ENCODE results near the gene LY6G5C. TPM values are rescaled to one million over a fixed set of nuclear protein-coding genes. Genes with fewer than 3 reads are reported as not detected.

Gene LY6G5C
- total and polyA plus RNA-seq, 2 donors (not counting 3 experiments of a cell fraction or from before 2014, with no cell fraction given): 8.2 to 11.4 TPM

DNA sequence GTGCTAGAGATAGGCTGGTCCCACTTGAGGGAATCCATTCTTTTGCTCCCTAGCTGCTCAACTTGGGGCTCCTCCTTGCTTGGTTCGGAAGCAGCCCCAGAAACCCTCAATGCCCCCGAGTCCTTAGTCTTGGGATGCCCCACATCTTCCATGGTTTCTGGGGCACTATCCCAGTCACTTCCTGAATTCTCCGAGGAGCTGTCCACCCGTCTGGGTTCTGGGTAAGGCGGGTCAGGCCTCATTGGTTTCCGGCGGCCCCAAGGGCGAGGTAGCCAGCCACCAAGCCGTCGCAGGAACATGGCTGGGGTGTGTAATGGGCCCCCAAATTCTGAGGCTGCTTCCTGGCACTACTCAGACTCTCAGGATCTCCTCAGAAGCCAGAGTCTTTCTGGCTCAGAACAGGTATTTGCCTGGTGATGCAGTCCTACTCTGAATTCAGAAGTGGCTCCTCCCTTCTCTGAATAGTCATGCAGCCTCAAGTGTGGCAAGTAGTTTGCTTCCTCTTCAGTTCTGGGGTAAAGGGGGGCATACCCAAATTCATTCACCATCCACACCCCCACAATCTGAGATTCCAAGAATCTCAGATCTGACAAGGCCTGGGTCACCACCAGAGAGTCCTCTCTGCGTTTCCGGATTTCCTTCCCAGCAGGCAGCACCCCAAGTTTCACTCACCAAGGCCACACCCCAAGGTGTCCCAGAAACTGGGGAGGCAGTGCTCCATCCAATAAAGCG lies 21.1 kb downstream of the LY6G5C start:
- dilution Hi-C loops (cut with MboI; ENCODE audit: extremely low pct_ligation_motif_present, low sequenced_read_pairs) (no loop called here), intact Hi-C loops (cut with micrococcal nuclease) (loop anchor here (1.0 to 10.0 kb wide), 4 partner anchors 8 to 535 kb away; partner anchors contain the start of genes BAG6, GPSM3 and PBX2)
- no TSS peak for BruUV-seq (replicated peaks)
- ChIA-PET POLR2A (interaction anchor here (1.0 to 2.1 kb wide), 3 partner anchors 8 to 167 kb away, joined by 3 to 13 read pairs (median 4); partner anchors contain the start of genes BAG6, HSPA1B and PRRC2A), CTCF (interaction anchor here (0.9 to 5.7 kb wide), 5 partner anchors 8 to 136 kb away, joined by 3 to 38 read pairs (median 3); partner anchors contain the start of genes BAG6 and VARS1)
- peak overlapping the region; percentile 82 for H3K9ac ChIP-seq (replicated peaks; ENCODE audit: extremely low read depth, insufficient read depth, low read length)
- peaks cover 3 to 4% of the 10 kb centered on the region in 2 experiments for H3K36me3 ChIP-seq (ENCODE audit: control insufficient read depth in 2 of 2, extremely low read depth in 1 of 2, insufficient read depth in 2 of 2, low read length in 2 of 2)
- peak overlapping the region; percentile 30 to 76 (median 70) for H3K4me3 ChIP-seq (replicated peaks in 1 of 3; ENCODE audit: insufficient read depth in 1 of 3, low read depth in 1 of 3, low read length in 3 of 3)
- peak overlapping the region; percentile 67 for H3K4me2 ChIP-seq (ENCODE audit: insufficient read depth, low read length)
- peaks cover 41% of the 10 kb centered on the region for H3K4me1 ChIP-seq (ENCODE audit: control insufficient read depth, extremely low read depth, insufficient read depth, low read length)
- no peaks in the 10 kb centered on the region for H3K9me1 ChIP-seq (replicated peaks; ENCODE audit: control insufficient read depth, extremely low read depth, insufficient read depth, low read length)
- FAIRE-seq (peak; percentile 64), DNase-seq (ENCODE audit: low read depth, low spot score) (peak; percentile 22)
- no peaks in the 10 kb centered on the region for H3K27me3 ChIP-seq (ENCODE audit: control insufficient read depth in 2 of 2, insufficient read depth in 2 of 2, low read length in 2 of 2)
- no peak overlapping the region for H2AFZ ChIP-seq (ENCODE audit: low read depth, low read length)
- H3K27ac ChIP-seq (ENCODE audit: insufficient read depth, low read depth, low read length): peak overlapping the region; percentile 62
- TF ChIP-seq POLR2AphosphoS5 (IDR thresholded peaks at IDR 0.05; ENCODE audit: insufficient read depth, low read depth, low read length): no peak
- TF ChIP-seq FOS (IDR thresholded peaks at IDR 0.05; ENCODE audit: borderline replicate concordance, insufficient read depth, low read length): no peak
- TF ChIP-seq EZH2 (IDR thresholded peaks at IDR 0.05; ENCODE audit: borderline replicate concordance, low read depth, low read length, severe bottlenecking): no peak
- no peak for TF ChIP-seq POLR2A (IDR thresholded peaks at IDR 0.05; ENCODE audit: low read depth, low read length)
- no peak for TF ChIP-seq MYC (IDR thresholded peaks at IDR 0.05; ENCODE audit: low read depth, low read length)
- TF ChIP-seq, protein P1, sequence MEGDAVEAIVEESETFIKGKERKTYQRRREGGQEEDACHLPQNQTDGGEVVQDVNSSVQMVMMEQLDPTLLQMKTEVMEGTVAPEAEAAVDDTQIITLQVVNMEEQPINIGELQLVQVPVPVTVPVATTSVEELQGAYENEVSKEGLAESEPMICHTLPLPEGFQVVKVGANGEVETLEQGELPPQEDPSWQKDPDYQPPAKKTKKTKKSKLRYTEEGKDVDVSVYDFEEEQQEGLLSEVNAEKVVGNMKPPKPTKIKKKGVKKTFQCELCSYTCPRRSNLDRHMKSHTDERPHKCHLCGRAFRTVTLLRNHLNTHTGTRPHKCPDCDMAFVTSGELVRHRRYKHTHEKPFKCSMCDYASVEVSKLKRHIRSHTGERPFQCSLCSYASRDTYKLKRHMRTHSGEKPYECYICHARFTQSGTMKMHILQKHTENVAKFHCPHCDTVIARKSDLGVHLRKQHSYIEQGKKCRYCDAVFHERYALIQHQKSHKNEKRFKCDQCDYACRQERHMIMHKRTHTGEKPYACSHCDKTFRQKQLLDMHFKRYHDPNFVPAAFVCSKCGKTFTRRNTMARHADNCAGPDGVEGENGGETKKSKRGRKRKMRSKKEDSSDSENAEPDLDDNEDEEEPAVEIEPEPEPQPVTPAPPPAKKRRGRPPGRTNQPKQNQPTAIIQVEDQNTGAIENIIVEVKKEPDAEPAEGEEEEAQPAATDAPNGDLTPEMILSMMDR (IDR thresholded peaks at IDR 0.05; ENCODE audit: extremely low read depth in 1 of 2, insufficient read depth in 1 of 2, low read depth in 1 of 2, low read length in 2 of 2): no peak
- TF ChIP-seq, protein P2, sequence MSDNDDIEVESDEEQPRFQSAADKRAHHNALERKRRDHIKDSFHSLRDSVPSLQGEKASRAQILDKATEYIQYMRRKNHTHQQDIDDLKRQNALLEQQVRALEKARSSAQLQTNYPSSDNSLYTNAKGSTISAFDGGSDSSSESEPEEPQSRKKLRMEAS (IDR thresholded peaks at IDR 0.05; ENCODE audit: insufficient read depth, insufficient read length): no peak
- no peak for TF ChIP-seq JUN (IDR thresholded peaks at IDR 0.05; ENCODE audit: borderline replicate concordance, insufficient read depth, insufficient read length, low read depth)
- no peak for TF ChIP-seq GATA2 (IDR thresholded peaks at IDR 0.05; ENCODE audit: insufficient read depth, insufficient read length, low read depth, low read length)
- H3K9me3 ChIP-seq (replicated peaks; ENCODE audit: control insufficient read depth, insufficient read depth, low read length): no peaks in the 10 kb centered on the region
- no peaks in the 10 kb centered on the region for H4K20me1 ChIP-seq (replicated peaks; ENCODE audit: control insufficient read depth, extremely low read depth, insufficient read depth, low read length)
- peaks cover 28% of the 10 kb centered on the region for H3K79me2 ChIP-seq (ENCODE audit: control insufficient read depth, insufficient read depth, low read length)

Data from endothelial cell of umbilical vein (primary cell).